Stimulated activated naive CD8-positive, alpha-beta T cell treated with anti-CD3 and anti-CD28 coated beads, Interleukin-15, Interleukin-2, amounts not matched to agents 100 U/mL and 50 U/mL, for 24 hours (primary cell): ENCODE data around the gene ZNF777.
"Not testable (repeated sequence)": the region's sequence is repeated elsewhere in the genome, so short reads cannot be mapped to it uniquely, and the experiment has no call there.

Experiments used
- ATAC-seq: fragments of 150-1000 bp; cut with Tn5 transposase; one replicate; pipeline ENCODE4 v1.10.0; 2021
- DNase-seq: peaks from one replicate; pipeline ENCODE4 v3.0.0; 2021

Gene ZNF777

GRCh38 chr7:149450821-149451220, 10.0 kb downstream of the ZNF777 start:
- no peak for DNase-seq
- ATAC-seq: no peak

- no peak for ATAC-seq
- no peak for DNase-seq
These were observed 11.0 kb downstream of the ZNF777 start for GRCh38 chr7:149449897-149450296.

GRCh38 chr7:149448961-149449360, 11.9 kb downstream of the ZNF777 start:
- DNase-seq (no peak), ATAC-seq (no peak)

- ATAC-seq, DNase-seq: not testable (repeated sequence)
These were observed 14.8 kb downstream of the ZNF777 start for GRCh38 chr7:149446026-149446425.

GRCh38 chr7:149444287-149444686, 16.6 kb downstream of the ZNF777 start:
- ATAC-seq (no peak), DNase-seq (no peak)

GRCh38 chr7:149443523-149443922, 17.3 kb downstream of the ZNF777 start:
- no peak for ATAC-seq
- DNase-seq: no peak

- DNase-seq (no peak), ATAC-seq (no peak)
These were observed 17.9 kb downstream of the ZNF777 start for GRCh38 chr7:149442924-149443323.

GRCh38 chr7:149440222-149440621, 20.6 kb downstream of the ZNF777 start:
- no peak for DNase-seq
- ATAC-seq: peak; percentile 57

- DNase-seq (no peak), ATAC-seq (no peak)
These were observed 24.5 kb downstream of the ZNF777 start for GRCh38 chr7:149436358-149436757.

GRCh38 chr7:149433124-149433523, 27.7 kb downstream of the ZNF777 start:
- DNase-seq (no peak), ATAC-seq (no peak)

- no peak for DNase-seq
- no peak for ATAC-seq
These were observed 28.7 kb downstream of the ZNF777 start for GRCh38 chr7:149432121-149432691.

- no peak for ATAC-seq
- no peak for DNase-seq
These were observed 29.3 kb downstream of the ZNF777 start for GRCh38 chr7:149431486-149432120.

- DNase-seq (no peak), ATAC-seq (no peak)
These were observed 30.7 kb downstream of the ZNF777 start for GRCh38 chr7:149430192-149430591.

GRCh38 chr7:149427893-149428292, 33.0 kb downstream of the ZNF777 start:
- ATAC-seq (no peak), DNase-seq (no peak)

- ATAC-seq (no peak), DNase-seq (no peak)
These were observed 33.7 kb downstream of the ZNF777 start for GRCh38 chr7:149427096-149427680.

- no peak for DNase-seq
- ATAC-seq: no peak
These were observed 37.3 kb downstream of the ZNF777 start for GRCh38 chr7:149423449-149424110.

GRCh38 chr7:149422914-149423301, 38.0 kb downstream of the ZNF777 start:
- DNase-seq: peak; percentile 38
- no peak for ATAC-seq

GRCh38 chr7:149422162-149422913, 38.5 kb downstream of the ZNF777 start:
- ATAC-seq (peak; percentile 99), DNase-seq (peak; percentile 77)

GRCh38 chr7:149420006-149420405, 40.9 kb downstream of the ZNF777 start:
- DNase-seq (no peak), ATAC-seq (no peak)

GRCh38 chr7:149415391-149416071, 45.3 kb downstream of the ZNF777 start:
- no peak for ATAC-seq
- DNase-seq: no peak

GRCh38 chr7:149414745-149415390, 46.0 kb downstream of the ZNF777 start:
- ATAC-seq (peak; percentile 90), DNase-seq (peak; percentile 61)
